Measurements from ENCODE around the gene WNT2B. TPM values are rescaled to one million over a fixed set of nuclear protein-coding genes. Genes with fewer than 3 reads are reported as not detected.

WNT2B gene
- polyA plus RNA-seq, 1 donor (not counting 4 experiments of a cell fraction or from before 2014, with no cell fraction given) = 0.51 TPM

DNA sequence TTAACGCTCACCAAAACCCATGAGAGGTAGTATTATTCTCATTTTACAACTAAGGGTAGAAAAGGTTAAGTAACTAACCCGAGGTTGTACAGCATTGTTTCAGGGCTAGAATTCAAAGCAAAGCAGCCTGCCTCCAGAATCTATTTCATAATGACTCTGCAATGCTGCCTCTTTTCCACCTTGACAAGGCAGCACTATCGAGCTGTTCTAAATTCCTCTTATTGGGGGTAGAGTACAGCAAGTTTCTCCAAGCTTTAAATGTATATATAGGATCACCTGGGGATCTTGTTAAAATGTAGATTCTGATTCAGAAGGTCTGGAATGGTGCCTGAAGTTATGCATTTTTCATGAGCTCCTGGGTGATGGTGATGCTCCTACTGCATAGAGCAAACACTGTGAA lies 30.1 kb downstream of the WNT2B start:
- Histone ChIP-seq H3K36me3 (ENCODE audit: control insufficient read depth in 2 of 2, extremely low read depth in 1 of 2, insufficient read depth in 2 of 2, low read length in 2 of 2) (peaks cover 5% of the 10 kb centered on the region in 2 experiments), H3K79me2 (ENCODE audit: control insufficient read depth, insufficient read depth, low read length) (no peaks in the 10 kb centered on the region), H3K4me1 (ENCODE audit: control insufficient read depth, extremely low read depth, insufficient read depth, low read length) (peaks cover 2% of the 10 kb centered on the region), H4K20me1 (ENCODE audit: control insufficient read depth, extremely low read depth, insufficient read depth, low read length) (no peaks in the 10 kb centered on the region), H3K27me3 (ENCODE audit: control insufficient read depth, extremely low read depth, insufficient read depth, low read length) (no peaks in the 10 kb centered on the region), H3K27ac (ENCODE audit: control insufficient read depth, insufficient read depth, low read length) (no peak overlapping the region), H3K9ac (ENCODE audit: control insufficient read depth, extremely low read depth, insufficient read depth, low read length) (no peak overlapping the region), H3K9me1 (ENCODE audit: control insufficient read depth, extremely low read depth, insufficient read depth, low read length) (no peaks in the 10 kb centered on the region), H2AFZ (ENCODE audit: control insufficient read depth, low read length) (no peak overlapping the region), H3K4me3 (ENCODE audit: control insufficient read depth in 2 of 3, extremely low read depth in 1 of 3, insufficient read depth in 2 of 3, low read depth in 1 of 3, low read length in 3 of 3) (no peak overlapping the region), H3K4me2 (ENCODE audit: control insufficient read depth, extremely low read depth, insufficient read depth, low read depth, low read length) (no peak overlapping the region), H3K9me3 (ENCODE audit: control insufficient read depth, low read depth, low read length) (no peaks in the 10 kb centered on the region)
- no peak for TF ChIP-seq EZH2 (IDR thresholded peaks at IDR 0.05; ENCODE audit: low read length)
- TF ChIP-seq, protein P1, sequence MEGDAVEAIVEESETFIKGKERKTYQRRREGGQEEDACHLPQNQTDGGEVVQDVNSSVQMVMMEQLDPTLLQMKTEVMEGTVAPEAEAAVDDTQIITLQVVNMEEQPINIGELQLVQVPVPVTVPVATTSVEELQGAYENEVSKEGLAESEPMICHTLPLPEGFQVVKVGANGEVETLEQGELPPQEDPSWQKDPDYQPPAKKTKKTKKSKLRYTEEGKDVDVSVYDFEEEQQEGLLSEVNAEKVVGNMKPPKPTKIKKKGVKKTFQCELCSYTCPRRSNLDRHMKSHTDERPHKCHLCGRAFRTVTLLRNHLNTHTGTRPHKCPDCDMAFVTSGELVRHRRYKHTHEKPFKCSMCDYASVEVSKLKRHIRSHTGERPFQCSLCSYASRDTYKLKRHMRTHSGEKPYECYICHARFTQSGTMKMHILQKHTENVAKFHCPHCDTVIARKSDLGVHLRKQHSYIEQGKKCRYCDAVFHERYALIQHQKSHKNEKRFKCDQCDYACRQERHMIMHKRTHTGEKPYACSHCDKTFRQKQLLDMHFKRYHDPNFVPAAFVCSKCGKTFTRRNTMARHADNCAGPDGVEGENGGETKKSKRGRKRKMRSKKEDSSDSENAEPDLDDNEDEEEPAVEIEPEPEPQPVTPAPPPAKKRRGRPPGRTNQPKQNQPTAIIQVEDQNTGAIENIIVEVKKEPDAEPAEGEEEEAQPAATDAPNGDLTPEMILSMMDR (optimal IDR thresholded peaks at IDR 0.05 in 1 of 3, IDR thresholded peaks at IDR 0.05 in 1 of 3, conservative IDR thresholded peaks at IDR 0.05 in 1 of 3; ENCODE audit: extremely low read depth in 1 of 3, insufficient read depth in 2 of 3, low read length in 3 of 3) = no peak
- DNase-seq (ENCODE audit: low read depth, low spot score) (no peak), FAIRE-seq (no peak)
- dilution Hi-C loops (cut with MboI; ENCODE audit: extremely low pct_ligation_motif_present, low sequenced_read_pairs) = no loop called here

DNA sequence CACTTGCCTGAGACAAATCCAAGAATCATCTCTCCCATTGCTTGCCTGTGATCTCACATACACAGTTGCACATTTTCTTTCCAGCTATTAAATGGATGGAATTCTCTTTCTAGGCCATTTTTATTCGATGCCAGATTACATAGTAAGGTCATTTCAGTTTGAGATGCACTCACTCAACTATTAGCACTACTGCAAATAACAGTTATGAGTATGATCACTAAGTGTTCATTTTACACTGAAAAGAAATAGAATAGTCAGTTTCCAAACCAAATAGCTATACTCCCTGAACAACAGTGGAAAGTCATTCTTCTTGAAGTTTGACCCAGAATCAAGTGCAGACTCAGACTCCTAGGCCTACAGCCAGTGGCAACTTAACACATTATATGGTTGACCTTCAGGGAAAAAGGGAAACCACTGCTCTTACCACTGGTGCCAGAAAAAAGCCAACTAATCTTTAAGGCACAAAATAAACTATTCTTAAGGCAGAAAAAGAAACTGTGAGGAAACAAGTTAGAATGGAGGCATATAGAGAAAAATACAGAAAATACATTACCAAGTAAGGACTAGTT lies 31.5 kb downstream of the WNT2B start:
- no peak overlapping the region for H3K27ac ChIP-seq (ENCODE audit: control insufficient read depth, insufficient read depth, low read length)
- TF ChIP-seq EZH2 (IDR thresholded peaks at IDR 0.05; ENCODE audit: low read length) = no peak
- TF ChIP-seq, protein P1 (optimal IDR thresholded peaks at IDR 0.05 in 1 of 3, IDR thresholded peaks at IDR 0.05 in 1 of 3, conservative IDR thresholded peaks at IDR 0.05 in 1 of 3; ENCODE audit: extremely low read depth in 1 of 3, insufficient read depth in 2 of 3, low read length in 3 of 3) = no peak

More for the DNA sequence above, 31.5 kb downstream of the WNT2B start:
- H3K9me3 ChIP-seq (ENCODE audit: control insufficient read depth, low read depth, low read length) = no peaks in the 10 kb centered on the region
- H4K20me1 ChIP-seq (ENCODE audit: control insufficient read depth, extremely low read depth, insufficient read depth, low read length) = no peaks in the 10 kb centered on the region
- no peaks in the 10 kb centered on the region for H3K27me3 ChIP-seq (ENCODE audit: control insufficient read depth, extremely low read depth, insufficient read depth, low read length)
- H3K4me2 ChIP-seq (ENCODE audit: control insufficient read depth, extremely low read depth, insufficient read depth, low read depth, low read length) = no peak overlapping the region
- FAIRE-seq (no peak), DNase-seq (ENCODE audit: low read depth, low spot score) (no peak)
- no peaks in the 10 kb centered on the region for H3K9me1 ChIP-seq (ENCODE audit: control insufficient read depth, extremely low read depth, insufficient read depth, low read length)
- H3K36me3 ChIP-seq (ENCODE audit: control insufficient read depth in 2 of 2, extremely low read depth in 1 of 2, insufficient read depth in 2 of 2, low read length in 2 of 2) = peaks cover 5% of the 10 kb centered on the region in 2 experiments
- H3K79me2 ChIP-seq (ENCODE audit: control insufficient read depth, insufficient read depth, low read length) = no peaks in the 10 kb centered on the region
- no peak overlapping the region for H3K9ac ChIP-seq (ENCODE audit: control insufficient read depth, extremely low read depth, insufficient read depth, low read length)
- H3K4me3 ChIP-seq (ENCODE audit: control insufficient read depth in 2 of 3, extremely low read depth in 1 of 3, insufficient read depth in 2 of 3, low read depth in 1 of 3, low read length in 3 of 3) = no peak overlapping the region
- H2AFZ ChIP-seq (ENCODE audit: control insufficient read depth, low read length) = no peak overlapping the region
- peaks cover 14% of the 10 kb centered on the region for H3K4me1 ChIP-seq (ENCODE audit: control insufficient read depth, extremely low read depth, insufficient read depth, low read length)
- dilution Hi-C loops (cut with MboI; ENCODE audit: extremely low pct_ligation_motif_present, low sequenced_read_pairs) = no loop called here

Data from keratinocyte (primary cell).